ENCODE results near the gene COPRS.
A peak's percentile ranks its signal among the peaks of the same experiment; 100 is the strongest.
"Not testable (repeated sequence)": the region's sequence is repeated elsewhere in the genome, so short reads cannot be mapped to it uniquely, and the experiment has no call there.

Gene COPRS

GRCh38 chr17:31838636-31839225, 20.3 kb downstream of the COPRS start:
- TF ChIP-seq CTCF (IDR thresholded peaks at IDR 0.05; ENCODE audit: low read depth, low read length): no peak
- H3K4me3 ChIP-seq (ENCODE audit: low read depth, low read length): no peak overlapping the region
- peak; percentile 15 for DNase-seq (ENCODE audit: low read depth, low spot score)
- in situ Hi-C loops (cut with HindIII; ENCODE audit: low sequenced_read_pairs): no loop called here

DNA sequence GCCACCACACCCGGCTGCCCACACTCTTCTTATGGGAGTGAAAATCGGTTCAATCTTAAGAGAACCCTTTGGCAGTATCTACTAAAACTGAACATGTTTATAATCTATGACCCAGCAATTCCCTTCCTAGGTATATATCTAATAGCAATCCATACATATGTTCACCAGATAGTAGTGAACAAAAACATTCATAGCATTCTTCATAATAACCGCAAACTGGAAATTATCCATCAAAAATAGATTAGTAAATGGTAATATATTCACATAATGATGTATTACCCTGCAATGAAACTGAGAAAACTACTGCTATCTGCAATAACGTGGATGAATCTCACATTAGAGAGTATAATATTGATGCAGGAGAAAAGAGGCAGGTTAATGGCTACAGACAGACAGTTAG, 23.1 kb downstream of the COPRS start:
- TF ChIP-seq CTCF (IDR thresholded peaks at IDR 0.05; ENCODE audit: low read depth, low read length): no peak
- H3K4me3 ChIP-seq (ENCODE audit: low read depth, low read length): no peak overlapping the region
- no peak for DNase-seq (ENCODE audit: low read depth, low spot score)
- in situ Hi-C loops (cut with HindIII; ENCODE audit: low sequenced_read_pairs): no loop called here

GRCh38 chr17:31834448-31834847, 24.6 kb downstream of the COPRS start:
- DNase-seq (ENCODE audit: low read depth, low spot score): no peak
- in situ Hi-C loops (cut with HindIII; ENCODE audit: low sequenced_read_pairs): no loop called here
- TF ChIP-seq CTCF (IDR thresholded peaks at IDR 0.05; ENCODE audit: low read depth, low read length): no peak
- H3K4me3 ChIP-seq (ENCODE audit: low read depth, low read length): no peak overlapping the region

GRCh38 chr17:31832746-31833145, 26.3 kb downstream of the COPRS start:
- in situ Hi-C loops (cut with HindIII; ENCODE audit: low sequenced_read_pairs): no loop called here
- TF ChIP-seq CTCF (IDR thresholded peaks at IDR 0.05; ENCODE audit: low read depth, low read length): no peak
- H3K4me3 ChIP-seq (ENCODE audit: low read depth, low read length): no peak overlapping the region
- no peak for DNase-seq (ENCODE audit: low read depth, low spot score)

DNA sequence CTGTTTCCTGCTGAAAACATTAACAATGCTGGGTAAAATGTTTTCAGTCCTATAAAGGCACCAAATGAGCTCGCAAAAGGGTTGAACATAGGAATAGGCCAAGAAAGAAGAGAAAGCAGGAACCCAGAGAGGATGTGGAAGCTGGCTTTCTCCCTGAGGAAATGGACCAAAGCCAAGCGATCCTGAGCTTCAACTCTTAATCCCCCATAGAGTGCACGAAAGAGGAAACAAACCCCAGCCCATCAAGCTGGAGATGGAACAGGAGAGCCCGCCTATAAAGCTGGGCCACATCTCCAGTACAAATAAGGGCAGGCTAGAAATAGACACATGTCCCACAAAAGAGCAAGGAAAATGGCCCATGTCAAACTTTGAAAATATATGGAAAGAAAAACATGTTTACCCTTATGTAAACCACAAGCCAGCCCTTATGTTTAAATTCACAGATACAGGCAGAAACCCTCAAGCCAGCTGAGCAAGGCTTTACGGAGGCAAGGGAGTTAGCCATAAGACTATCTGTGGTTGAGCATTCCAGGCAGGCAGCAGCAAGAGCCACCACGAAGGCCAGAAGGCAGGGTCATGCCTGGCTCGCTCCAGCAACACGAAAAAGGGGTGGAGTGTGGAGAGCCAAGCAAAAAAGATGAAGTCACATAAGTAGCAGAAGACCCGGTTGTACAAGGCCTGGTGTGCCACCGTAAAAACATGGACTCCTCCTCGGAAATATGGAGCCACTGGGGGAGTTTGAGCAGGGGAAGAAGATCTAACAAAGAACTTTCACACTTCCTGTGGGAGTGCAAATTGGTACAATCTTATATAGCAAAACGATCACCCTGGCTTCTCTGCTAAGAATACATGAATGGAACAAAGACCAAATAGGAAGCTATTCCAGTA, 27.8 kb downstream of the COPRS start:
- peak; percentile 13 for DNase-seq (ENCODE audit: low read depth, low spot score)
- TF ChIP-seq CTCF (IDR thresholded peaks at IDR 0.05; ENCODE audit: low read depth, low read length): no peak
- no peak overlapping the region for H3K4me3 ChIP-seq (ENCODE audit: low read depth, low read length)
- in situ Hi-C loops (cut with HindIII; ENCODE audit: low sequenced_read_pairs): no loop called here

GRCh38 chr17:31829649-31830048, 29.4 kb downstream of the COPRS start:
- in situ Hi-C loops (cut with HindIII; ENCODE audit: low sequenced_read_pairs): no loop called here
- no peak for DNase-seq (ENCODE audit: low read depth, low spot score)
- no peak overlapping the region for H3K4me3 ChIP-seq (ENCODE audit: low read depth, low read length)
- no peak for TF ChIP-seq CTCF (IDR thresholded peaks at IDR 0.05; ENCODE audit: low read depth, low read length)

DNA sequence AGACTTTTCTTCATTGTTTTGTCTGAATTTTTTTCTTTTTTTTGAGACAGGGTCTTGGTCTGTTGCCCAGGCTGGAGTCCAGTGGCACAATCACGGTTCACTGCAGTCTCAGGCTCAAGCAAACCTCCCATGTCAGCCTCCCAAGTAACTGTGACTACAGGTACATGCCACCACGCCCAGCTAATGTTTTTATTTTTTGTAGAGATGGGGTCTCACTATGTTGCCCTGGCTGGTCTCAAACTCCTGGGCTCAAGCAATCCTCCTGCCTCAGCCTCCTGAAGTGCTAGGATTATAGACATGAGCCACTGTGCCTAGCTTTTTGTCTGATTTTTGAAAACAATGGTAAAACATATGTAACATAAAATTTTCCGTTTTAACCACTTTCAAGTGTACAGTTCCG, 30.1 kb downstream of the COPRS start:
- DNase-seq (ENCODE audit: low read depth, low spot score); in situ Hi-C loops (cut with HindIII; ENCODE audit: low sequenced_read_pairs); H3K4me3 ChIP-seq (ENCODE audit: low read depth, low read length): not testable (repeated sequence)

Data from astrocyte of the spinal cord (primary cell).